RCC 7860 (cell line): Measurements from ENCODE around the gene CAMKMT.

ENCODE experiments used
- DNase-seq: peaks from one replicate; pipeline ENCODE4 v3.0.0-alpha.2; 2015; ENCODE audit warnings: low spot score
- FAIRE-seq: peaks from 2 replicates; lab custom pipeline; 2012; peaks lifted over from hg19 to GRCh38; lab: Jason Lieb, UNC

Gene CAMKMT

DNA sequence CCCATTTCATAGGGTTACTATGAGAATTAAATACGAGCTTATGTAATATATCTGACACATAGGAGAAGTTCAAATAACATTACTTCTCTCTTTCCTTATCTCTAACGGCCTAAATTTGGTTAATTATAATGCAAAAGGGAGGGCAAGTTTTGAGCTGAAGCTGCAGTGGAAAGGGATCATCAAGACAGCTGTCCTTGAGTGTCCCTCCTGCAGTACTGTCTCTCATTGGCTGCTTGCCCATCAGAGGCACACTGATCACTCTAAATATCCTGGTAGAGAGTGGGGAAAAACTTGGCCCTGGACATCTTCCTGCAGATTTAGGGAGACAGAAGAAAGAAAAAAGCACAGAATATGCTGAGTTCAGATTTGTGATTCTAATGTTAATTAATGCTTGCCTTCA is 186.0 kb downstream of the CAMKMT start:
- DNase-seq (no peak), FAIRE-seq (no peak)

GRCh38 chr2:44548221-44549098 is 186.7 kb downstream of the CAMKMT start:
- no peak for DNase-seq
- FAIRE-seq, result no peak

DNA sequence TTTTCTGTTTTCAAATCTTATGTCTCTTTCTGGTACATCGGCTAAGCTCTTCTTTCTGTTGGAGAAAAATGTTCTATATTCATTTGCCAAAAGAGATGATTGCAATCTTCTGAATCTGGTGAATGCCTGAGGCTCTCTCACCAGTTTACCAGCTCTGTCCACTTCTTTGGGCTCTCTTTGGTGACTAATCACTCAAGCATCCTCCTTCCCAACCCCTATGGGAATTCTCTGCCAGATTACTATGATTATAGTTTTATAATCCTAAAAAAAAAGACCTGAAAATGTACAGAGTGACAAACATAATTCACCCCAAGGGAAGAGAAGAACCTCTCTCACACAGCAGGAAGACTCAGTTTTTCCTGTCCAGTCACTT is 187.3 kb downstream of the CAMKMT start:
- FAIRE-seq, result peak; percentile 86
- peak; percentile 66 for DNase-seq

DNA sequence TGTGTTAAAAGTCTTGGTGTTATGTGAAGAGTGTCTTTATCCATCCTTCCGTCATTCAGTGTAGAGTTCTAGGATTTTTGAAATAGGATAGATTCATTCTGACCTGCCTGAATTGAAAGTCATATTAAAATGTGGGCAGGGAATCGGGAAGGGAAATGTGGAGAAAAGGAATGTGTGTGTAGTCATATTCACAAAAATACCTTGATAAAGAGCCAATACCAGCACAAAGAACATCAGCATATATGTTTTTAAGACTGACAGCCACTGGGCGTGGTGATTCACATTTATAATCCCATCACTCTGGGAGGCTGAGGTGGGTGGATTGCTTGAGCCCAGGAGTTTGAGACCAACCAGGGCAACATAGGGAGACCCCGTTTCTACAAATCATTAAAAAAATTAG is 188.1 kb downstream of the CAMKMT start:
- FAIRE-seq (no peak), DNase-seq (no peak)

DNA sequence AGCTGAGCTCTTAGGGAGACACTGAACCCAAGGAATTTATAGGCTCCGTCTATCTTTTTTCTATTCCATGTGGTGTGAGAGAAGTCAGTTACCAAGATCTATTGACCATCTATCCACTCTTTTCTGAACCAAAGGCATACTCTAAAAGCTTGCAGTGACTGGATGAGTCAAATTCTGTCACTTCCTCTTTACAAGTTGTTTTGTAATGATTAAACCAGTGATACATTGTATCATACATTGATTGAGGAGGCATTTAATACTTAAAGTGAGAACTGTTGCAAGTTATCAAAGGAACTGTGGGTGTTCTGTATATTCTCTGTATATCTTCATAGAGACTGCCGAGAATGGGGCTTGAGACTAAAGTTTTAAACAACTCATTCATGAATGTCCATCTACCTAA is 188.8 kb downstream of the CAMKMT start:
- DNase-seq (peak; percentile 51), FAIRE-seq (peak; percentile 84)

DNA sequence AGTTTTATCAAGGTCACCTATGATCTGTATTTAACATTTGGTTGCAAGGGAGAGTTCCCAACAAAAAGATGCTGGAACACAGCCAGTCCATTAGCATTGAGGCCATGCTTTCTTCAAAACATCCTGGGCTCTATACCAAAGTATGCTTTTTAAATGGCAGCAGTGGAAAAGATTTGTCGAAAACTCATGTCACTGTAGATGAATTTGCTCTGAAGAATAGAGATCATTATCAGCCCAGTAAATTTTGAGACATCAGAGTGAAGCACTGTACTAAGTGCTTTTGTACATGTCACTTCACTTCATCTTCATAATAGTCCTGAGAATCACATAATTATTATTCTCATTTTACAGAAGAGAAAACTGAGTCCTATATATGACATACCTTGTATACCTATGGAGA is 189.8 kb downstream of the CAMKMT start:
- FAIRE-seq (no peak), DNase-seq (no peak)

DNA sequence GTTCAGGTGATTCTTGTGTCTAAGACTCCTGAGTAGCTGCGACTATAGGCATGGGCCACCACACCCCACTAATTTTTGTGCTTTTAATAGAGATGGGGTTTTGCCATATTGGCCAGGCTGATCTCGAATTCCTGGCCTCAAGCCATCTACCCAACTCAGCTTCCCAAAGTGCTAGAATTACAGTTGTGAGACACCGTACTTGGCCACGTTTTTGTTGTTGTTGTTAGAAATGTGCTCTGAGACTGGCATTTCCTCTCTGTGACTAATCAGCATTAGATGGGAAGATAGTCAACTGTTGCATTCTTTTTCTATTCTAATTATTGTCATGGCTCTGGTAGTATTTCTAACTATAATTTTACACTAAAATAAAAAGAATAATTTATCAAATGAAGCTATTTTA is 191.7 kb downstream of the CAMKMT start:
- FAIRE-seq (no peak), DNase-seq (no peak)

GRCh38 chr2:44555700-44556099 is 194.0 kb downstream of the CAMKMT start:
- DNase-seq (no peak), FAIRE-seq (no peak)

GRCh38 chr2:44559108-44559507 is 197.4 kb downstream of the CAMKMT start:
- DNase-seq (no peak), FAIRE-seq (no peak)

DNA sequence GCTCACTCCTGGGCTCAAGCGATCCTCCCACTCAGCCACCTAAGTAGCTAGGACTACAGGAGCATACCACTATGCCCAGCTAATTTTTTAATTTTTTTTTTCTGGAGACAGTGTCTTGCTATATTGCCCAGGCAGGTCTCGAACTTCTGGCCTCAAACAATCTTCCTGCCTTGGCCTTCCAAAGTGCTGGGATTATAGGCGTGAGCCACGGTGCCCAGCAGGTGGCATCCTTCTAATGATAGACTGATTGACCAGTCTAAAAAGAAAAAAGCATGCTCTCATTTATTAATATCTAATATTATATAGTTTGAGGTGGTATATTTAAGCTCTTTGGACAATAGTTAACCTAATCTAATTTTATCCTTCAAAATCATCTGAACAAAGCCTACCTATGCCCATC is 198.6 kb downstream of the CAMKMT start:
- FAIRE-seq (no peak), DNase-seq (no peak)

GRCh38 chr2:44560941-44561340 is 199.2 kb downstream of the CAMKMT start:
- no peak for DNase-seq
- FAIRE-seq, result no peak

DNA sequence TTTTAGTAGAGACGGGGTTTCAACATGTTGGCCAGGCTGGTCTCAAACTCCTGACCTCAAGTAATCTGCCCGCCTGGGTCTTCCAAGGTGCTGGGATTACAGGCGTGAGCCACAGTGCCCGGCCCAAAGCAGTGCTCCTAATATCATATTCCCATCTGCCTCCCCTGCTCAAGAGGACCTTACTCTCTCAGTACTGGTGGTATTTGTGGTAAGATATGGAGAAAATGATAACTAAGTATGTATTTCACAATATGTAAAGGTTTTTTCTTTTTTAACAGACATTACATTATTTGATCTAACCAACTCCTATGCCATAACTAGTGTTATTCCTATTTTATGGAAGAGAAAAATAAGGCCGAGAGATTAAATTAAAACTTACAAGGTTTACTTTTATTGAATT is 201.0 kb downstream of the CAMKMT start:
- FAIRE-seq (no peak), DNase-seq (no peak)

- FAIRE-seq, result no peak
- DNase-seq, result no peak
Observed at GRCh38 chr2:44564752-44565151, 203.0 kb downstream of the CAMKMT start.

- DNase-seq, result no peak
- no peak for FAIRE-seq
Observed at GRCh38 chr2:44566059-44566458, 204.3 kb downstream of the CAMKMT start.

- FAIRE-seq (no peak), DNase-seq (no peak)
Observed at GRCh38 chr2:44569491-44569890, 207.7 kb downstream of the CAMKMT start.

DNA sequence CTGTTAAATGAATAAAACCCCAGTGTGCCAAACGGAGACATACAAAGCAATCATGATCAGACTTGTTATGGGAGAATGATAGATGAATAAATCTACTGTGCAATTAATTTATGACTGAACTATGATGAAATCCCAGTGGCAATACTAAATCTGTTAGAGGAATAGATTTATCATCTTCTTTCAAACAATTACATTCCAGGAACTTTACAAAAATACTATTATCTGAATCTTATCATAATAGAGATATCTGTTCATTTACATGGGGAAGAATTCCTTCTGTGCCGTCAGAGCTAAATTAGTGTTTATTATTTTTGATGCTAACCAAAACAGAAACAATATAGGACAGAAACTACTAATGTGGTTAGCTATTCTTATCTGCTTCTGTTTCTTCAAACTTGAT is 208.5 kb downstream of the CAMKMT start:
- DNase-seq (no peak), FAIRE-seq (no peak)

GRCh38 chr2:44570777-44571176 is 209.0 kb downstream of the CAMKMT start:
- FAIRE-seq, result no peak
- no peak for DNase-seq

- FAIRE-seq (no peak), DNase-seq (peak; percentile 29)
Observed at GRCh38 chr2:44572196-44572900, 210.6 kb downstream of the CAMKMT start.

DNA sequence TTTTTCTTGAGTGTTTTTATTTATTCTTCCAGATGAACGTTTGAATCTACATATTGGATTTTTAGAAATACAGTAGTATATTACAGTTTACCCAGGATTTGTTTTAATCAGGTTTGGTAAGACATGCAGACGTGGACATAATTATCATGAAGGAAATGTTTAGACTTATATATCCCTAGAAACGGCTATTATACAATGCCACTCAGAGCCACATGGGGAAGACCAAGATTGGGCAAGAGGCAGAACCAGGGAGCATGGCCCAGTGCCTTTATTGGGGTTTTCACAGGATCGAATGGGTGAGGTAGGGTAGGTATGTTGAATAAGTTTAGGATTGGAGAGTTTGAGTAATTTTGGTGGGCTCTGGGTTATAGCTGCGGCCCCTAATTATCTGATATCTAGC is 212.2 kb downstream of the CAMKMT start:
- DNase-seq, result no peak
- no peak for FAIRE-seq

- FAIRE-seq, result no peak
- no peak for DNase-seq
Observed at GRCh38 chr2:44578471-44579093, 216.8 kb downstream of the CAMKMT start.

DNA sequence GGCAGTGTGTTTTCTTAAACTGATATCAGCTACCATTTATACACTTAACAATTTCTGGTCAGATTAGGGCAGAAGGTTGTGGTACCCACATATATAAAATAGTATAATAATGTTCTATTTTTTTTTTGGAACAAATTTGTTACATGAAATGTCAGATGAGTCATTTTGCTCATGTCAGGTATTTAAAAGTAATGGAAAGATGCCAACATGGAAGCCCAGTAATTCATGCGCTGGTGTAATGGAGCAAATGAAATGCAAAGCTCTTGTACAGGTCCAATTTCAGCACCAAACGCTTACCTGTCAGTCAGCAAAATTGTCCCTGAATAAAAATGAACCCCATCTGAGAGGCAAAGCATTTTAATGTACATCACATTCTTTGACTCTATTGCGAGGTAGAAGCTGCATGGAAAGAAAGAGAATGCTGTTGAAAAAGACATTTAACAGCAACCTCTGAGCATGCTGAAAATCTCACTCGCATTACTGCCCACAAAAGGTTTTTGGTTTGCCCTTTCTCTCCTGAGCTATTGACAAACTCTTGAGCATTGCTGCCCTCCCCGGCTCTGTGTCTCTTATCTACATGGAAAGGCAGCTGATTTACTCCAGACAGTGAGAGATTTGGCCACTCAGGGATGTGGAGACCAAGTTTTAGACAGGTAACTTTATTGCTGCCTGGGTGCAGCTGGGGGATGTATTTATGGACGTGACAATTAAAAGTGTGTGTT is 217.5 kb downstream of the CAMKMT start:
- no peak for FAIRE-seq
- no peak for DNase-seq
